Activated CD4-positive, alpha-beta T cell treated with anti-CD3 and anti-CD28 coated beads for 4 hours (primary cell): Measurements from ENCODE around the gene FARP1.

Experiments used
- DNase-seq, 2 donors: peaks; one replicate each; pipeline ENCODE4 v3.0.0-alpha.2; 2020

Gene FARP1, protein sequence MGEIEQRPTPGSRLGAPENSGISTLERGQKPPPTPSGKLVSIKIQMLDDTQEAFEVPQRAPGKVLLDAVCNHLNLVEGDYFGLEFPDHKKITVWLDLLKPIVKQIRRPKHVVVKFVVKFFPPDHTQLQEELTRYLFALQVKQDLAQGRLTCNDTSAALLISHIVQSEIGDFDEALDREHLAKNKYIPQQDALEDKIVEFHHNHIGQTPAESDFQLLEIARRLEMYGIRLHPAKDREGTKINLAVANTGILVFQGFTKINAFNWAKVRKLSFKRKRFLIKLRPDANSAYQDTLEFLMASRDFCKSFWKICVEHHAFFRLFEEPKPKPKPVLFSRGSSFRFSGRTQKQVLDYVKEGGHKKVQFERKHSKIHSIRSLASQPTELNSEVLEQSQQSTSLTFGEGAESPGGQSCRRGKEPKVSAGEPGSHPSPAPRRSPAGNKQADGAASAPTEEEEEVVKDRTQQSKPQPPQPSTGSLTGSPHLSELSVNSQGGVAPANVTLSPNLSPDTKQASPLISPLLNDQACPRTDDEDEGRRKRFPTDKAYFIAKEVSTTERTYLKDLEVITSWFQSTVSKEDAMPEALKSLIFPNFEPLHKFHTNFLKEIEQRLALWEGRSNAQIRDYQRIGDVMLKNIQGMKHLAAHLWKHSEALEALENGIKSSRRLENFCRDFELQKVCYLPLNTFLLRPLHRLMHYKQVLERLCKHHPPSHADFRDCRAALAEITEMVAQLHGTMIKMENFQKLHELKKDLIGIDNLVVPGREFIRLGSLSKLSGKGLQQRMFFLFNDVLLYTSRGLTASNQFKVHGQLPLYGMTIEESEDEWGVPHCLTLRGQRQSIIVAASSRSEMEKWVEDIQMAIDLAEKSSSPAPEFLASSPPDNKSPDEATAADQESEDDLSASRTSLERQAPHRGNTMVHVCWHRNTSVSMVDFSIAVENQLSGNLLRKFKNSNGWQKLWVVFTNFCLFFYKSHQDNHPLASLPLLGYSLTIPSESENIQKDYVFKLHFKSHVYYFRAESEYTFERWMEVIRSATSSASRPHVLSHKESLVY

DNA sequence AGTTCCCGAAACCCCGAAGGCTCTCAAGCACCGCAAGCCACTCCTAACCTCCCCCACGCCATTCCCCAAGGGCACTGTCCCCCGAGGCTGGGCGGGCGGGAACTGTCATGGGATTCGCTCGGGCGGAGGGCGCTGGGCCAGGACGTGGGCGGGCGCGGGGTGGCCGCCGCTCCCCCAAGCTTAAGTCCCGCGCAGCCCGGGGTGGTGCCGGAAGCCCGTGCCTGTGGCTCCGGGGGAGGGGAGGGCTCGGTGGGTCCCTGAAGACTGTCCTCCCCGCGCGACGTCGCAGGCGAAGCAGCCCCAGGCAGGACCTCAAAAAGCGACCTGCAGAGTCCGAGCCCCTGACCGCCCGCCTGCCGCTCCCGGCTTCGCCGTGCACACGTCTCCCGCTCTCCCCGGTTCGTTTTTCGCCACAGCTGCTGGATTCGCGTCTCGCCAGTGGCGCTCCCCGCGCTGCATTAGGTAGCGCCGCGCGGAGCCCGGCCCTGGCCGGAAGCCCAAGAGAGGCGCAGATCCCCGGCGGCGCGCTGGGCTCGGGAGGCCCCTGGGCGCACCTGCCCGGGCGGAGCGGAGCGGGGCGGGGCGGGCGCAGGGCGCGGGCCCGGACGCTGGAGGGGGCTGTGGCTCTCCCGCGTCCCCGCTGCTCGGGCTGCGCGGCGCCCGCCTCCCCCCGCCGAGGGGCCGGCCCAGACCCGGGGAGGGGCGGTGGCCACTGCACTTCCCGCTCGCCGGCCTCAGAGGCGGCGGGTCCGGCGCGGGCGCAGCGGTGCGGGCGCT is at the start of gene FARP1:
Gene FARP1 (plus strand): TSS at position 715 of the 777 bp plus-strand sequence. CDS start 70,149 bp downstream, outside the sequence.
- DNase-seq, result no peak

DNA sequence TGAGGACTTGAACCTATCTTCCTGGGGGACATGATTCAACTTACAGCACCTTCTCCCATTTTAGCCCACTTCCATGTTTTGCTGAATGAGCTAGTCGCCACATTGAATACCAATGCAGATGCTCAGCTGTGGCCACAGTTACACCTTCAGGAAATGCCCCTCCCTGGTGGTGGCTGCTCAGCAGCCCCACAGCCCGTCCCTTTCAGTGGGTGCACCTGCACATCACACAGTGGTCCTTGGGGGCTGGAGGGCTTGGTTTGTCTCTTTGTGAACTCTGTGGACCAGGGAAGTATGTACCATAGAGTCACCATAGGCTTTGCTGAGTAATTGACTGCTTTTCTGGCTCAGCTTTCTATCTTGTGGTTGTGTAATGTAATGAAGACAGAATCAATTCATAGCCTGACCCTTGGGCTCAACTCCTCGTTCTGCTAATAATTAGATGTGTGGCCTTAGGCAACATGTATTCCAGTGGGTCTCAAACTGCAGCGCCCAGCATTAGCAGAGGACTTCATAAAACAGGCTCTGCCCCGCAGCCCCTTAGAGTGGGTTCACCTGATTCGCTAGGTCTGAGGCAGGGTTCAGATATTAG is 48.1 kb upstream of the FARP1 start:
- no peak for DNase-seq

DNA sequence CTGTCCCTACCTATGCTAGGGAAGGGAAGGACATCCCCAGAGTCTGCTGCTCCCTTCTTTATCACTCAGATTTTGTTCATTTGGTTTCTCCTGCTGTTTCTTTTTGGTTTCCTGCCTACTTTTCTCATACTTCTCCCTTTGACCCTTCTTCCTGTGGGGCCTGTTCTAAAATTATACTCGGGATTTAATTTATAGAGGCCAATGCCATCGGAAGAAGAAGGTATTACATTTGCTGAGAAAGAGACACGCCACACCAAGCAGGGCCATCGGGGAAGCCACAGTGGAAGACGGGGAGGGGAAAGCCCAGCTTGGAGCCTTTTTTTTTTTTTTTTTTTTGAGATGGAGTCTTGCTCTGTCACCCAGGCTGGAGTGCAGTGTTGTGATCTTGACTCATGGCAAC is 46.8 kb upstream of the FARP1 start:
- no peak for DNase-seq

DNA sequence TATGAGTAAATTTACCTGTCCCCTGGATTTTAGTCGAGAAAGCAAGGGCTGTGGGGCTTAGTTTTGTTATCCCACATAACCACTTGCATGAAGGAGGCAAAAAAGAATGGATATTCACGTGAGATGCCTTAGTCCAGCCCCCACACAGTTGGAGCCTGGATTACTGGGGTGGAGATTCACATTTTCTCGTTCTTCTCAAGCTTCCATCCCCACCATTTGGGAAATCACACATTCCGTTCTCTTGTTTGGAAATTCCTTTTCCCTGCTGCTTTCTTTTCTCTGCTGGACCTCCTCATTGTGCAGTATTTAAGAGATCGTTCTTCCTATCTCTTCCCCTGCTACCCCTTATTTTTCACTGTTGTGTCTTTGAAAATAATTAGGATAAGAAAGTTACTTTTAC is 45.1 kb upstream of the FARP1 start:
- no peak for DNase-seq

GRCh38 chr13:98098516-98098915 is 44.4 kb upstream of the FARP1 start:
- DNase-seq, result no peak

GRCh38 chr13:98099627-98100026 is 43.3 kb upstream of the FARP1 start:
- no peak for DNase-seq

- no peak for DNase-seq
Observed at GRCh38 chr13:98100481-98100880, 42.4 kb upstream of the FARP1 start.

- no peak for DNase-seq
Observed at GRCh38 chr13:98103531-98103930, 39.4 kb upstream of the FARP1 start.

DNA sequence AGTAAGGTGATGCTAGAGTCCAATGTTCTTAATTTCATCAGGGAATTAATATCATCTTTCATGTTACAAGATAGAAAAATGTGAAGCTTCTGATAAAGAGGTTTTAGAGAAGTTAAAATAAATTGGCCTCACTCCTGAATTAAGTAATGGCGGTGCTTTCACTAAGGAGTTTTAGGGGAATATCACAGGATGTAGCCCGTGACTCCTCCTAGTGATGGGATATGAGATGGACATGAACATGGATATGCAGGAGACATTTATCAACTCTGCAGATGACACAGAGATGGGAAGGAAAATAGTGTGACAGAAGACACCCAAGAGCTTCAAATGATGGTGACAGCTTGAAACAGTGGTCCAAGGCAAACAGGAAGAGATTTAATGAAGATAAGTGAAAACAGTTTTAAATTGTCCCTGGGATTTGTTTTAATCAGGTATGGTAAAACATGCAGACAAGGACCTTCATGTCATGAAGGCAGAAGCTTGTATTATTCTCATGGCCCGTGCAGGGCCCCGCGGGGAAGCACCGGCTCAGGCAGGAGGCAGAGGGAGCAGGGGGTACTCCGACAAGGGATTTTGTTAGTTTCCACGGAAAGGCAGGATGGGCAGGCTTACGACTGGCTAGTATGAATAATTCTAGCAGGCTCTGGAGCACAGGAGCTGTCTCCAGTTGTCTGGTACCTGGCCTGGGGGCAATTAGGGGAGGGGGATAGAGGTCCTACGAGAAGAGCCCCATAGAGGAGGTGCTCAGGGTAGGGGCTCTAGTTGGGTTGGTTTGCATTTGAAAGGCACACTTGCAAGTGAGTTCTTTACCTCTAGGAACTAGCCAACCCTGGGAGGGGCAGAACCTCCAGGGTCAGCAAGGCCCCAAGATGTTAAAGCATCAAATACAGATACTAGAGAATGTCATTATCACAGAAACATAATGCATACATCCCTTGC is 38.7 kb upstream of the FARP1 start:
- no peak for DNase-seq

DNA sequence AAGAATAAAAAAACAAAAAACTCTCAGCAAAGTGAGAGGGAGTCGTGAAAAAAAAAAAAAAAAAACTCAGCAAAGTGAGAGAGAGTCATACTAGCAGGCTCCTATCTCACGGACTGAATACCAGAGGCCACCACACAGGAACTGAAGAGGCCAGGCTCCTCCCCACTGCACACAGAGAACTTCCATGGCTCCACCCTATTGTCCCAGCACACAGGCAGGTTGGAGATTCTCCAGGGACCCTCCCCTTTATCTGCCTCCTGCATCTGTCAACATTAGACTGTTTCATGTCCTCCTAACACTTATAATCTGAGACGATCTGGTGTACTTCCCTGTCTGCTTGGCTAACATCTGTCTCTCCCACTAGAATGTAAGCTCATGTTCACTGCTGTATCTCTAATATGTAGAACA is 37.0 kb upstream of the FARP1 start:
- no peak for DNase-seq

- no peak for DNase-seq
Observed at GRCh38 chr13:98108341-98108740, 34.6 kb upstream of the FARP1 start.

GRCh38 chr13:98109226-98109853 is 33.6 kb upstream of the FARP1 start:
- DNase-seq, result no peak

GRCh38 chr13:98110749-98111148 is 32.1 kb upstream of the FARP1 start:
- no peak for DNase-seq

GRCh38 chr13:98111168-98112098 is 31.5 kb upstream of the FARP1 start:
- no peak for DNase-seq

DNA sequence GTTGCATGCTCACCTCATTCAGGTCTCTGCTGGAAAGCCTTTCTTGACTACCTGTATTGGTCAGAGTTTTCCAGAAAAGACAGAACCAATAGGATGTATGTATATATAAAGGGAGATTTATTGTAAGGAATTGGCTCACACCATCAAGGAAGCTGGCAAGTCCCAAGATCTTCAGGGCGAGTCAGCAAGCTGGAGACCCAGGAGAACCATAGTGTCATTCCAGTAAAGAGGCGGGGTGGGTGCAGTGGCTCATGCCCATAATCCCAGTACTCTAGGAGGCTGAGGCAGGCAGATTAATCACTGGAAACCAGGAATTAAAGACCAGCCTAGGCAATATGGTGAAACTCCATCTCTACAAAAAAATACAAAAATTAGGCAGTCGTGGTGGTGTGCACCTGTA is 30.4 kb upstream of the FARP1 start:
- no peak for DNase-seq

DNA sequence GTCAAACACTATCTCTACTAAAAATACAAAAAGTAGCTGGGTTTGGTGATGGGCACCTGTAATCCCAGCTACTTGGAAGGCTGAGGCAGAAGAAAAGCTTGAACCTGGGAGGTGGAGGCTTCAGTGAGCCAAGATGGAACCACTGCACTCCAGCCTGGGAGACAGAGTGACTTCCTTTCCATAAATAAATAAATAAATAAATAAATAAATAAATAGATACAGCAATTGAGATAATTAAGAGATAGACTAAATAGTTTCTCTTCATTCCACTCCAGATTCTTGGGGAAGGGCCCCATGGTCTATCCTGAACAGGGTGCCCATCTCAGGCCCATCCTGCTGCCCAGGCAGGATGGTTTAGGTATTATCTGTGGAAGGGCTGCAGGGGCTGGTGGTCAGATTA is 24.0 kb upstream of the FARP1 start:
- no peak for DNase-seq

- DNase-seq, result no peak
Observed at GRCh38 chr13:98123176-98123575, 19.7 kb upstream of the FARP1 start.

DNA sequence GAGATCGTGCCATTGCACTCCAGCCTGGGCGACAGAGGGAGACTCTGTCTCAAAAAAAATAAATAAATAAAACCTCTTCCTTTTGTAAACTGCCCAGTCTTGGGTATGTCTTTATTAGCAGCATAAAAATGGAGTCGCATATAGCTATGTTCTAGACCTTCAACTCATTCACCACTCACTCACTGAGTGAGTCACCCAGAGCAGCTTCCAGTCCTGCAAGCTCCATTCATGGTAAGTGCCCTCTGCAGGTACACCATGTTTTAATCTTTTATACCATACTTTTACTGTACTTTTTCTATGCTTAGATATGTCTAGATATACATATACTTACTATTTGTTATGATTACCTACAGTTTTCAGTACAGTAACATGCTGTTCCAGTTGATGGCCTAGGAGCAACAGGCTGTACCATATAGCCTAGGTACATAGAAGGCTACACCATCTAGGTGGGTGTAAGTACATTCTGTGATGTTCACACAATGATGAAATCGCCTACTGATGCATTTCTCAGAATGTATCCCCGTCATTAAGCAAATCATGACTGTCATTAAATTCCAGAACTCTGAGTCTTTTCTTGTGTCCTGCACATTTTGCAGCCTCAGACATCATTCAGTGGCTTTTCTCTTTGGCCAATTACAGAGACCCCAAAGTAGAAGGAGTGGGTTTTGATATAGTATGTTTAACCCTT is 13.7 kb upstream of the FARP1 start:
- no peak for DNase-seq

DNA sequence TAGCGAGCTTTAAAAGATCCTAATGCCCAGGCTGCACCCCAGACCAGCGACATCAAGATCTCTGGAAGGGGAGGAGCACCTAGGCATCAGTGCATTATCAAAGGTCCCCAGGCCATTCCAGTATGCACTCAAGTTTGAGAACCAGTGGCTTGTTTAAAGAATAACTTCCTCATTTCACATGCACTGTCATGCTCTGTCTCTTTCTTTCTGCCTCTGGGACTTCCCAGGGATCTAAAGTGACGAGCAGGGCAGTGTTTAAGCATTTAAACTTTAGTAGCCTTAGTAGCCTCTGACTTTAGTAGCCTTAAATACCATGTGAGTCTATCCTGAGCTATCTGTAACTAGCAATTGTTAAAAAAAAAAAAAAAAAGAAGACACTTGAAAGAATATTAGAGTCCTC is 8.9 kb upstream of the FARP1 start:
- no peak for DNase-seq
